Stimulated activated CD4-positive, alpha-beta T cell treated with anti-CD3 and anti-CD28 coated beads, Interleukin-2, amount 100 ng/mL, for 24 hours (primary cell): ENCODE results near the gene LSM5.
"Not testable (repeated sequence)": the region's sequence is repeated elsewhere in the genome, so short reads cannot be mapped to it uniquely, and the experiment has no call there.

Experiments used
- DNase-seq, 2 donors: peaks; one replicate each; pipeline ENCODE4 v3.0.0-alpha.2; 2020

Gene LSM5

GRCh38 chr7:32501522-32501921, 11.3 kb upstream of the LSM5 start:
- no peak for DNase-seq

- DNase-seq = no peak
These were observed 10.8 kb upstream of the LSM5 start for GRCh38 chr7:32500922-32501341.

DNA sequence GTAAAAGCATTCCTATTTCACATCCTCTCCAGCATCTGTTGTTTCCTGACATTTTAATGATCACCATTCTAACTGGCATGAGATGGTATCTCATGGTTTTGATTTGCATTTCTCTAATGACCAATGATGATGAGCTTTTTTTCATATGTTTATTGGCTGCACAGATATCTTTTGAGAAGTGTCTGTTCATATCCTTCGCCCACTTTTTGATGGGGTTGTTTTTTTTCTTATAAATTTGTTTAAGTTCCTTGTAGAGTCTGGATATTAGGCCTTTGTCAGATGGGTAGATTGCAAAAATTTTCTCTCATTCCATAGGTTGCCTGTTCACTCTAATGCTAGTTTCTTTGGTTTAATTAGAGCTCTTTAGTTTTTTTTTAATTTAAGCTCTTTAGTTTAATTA, 10.0 kb upstream of the LSM5 start:
- not testable (repeated sequence) for DNase-seq

- DNase-seq = not testable (repeated sequence)
These were observed 9.6 kb upstream of the LSM5 start for GRCh38 chr7:32499755-32500154.

DNA sequence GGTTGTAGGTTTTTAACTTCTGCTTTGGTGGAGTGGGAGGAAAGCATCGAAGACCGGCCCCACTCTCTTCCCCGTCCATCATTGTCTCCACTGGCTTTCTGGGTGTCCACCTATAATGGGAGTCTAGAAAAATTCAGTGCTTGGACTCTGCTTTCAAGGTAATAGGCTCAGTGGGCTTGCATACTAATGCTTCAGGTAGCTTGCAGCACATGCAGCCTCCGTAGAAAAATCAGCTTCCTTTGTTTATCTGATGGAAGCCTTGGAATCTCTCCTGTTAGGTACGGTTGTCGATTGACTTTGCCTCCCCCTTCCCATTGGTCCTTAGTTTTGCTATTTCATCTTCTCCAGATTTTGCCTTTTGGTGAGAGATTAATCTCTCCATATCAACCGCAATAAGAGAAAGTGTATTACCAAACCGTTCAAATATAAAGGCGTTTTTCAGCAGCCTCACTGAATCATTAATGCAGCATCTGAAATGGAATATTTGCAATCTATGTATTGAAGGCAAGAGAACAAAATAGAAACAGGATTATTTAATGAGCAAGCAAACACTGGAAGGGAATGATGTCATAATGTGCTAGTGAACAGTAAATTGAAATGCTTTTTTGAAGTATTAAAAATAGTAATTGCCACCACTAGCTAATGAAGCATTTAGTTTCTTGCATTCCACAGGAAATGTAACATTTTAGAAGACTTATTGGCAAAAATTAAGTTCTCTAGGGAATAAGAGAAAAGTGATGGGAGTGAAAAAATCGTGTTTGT, 6.1 kb upstream of the LSM5 start:
- DNase-seq = no peak

GRCh38 chr7:32495298-32496051, 5.3 kb upstream of the LSM5 start, which contains the start of gene AVL9:
TSS of gene AVL9 (plus strand) at chr7:32495489. CDS start at chr7:32495710, 221 bp downstream.
- DNase-seq = peak; percentile 98 to 100

GRCh38 chr7:32494946-32495297, 4.7 kb upstream of the LSM5 start:
- no peak for DNase-seq

DNA sequence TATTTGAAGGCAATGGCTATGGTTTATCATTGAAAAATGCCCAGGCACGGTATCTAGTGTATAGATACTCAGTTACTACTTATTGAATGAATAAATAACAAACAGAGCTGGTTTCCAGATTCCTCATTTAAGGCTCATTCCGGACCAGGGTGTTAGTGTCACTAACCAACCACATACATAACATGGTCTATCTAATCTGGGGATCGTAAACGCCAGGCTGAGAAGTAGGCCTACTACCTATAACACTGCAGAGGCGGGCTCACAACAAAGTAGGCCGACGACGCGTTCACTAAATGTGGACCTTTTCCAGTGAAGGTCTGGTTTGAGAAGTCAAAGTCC, 423 bp downstream of the LSM5 start:
- DNase-seq = no peak

GRCh38 chr7:32481921-32482320, 8.3 kb downstream of the LSM5 start:
- DNase-seq = no peak

GRCh38 chr7:32481176-32481575, 9.0 kb downstream of the LSM5 start:
- no peak for DNase-seq

GRCh38 chr7:32479574-32480200, 10.5 kb downstream of the LSM5 start:
- no peak for DNase-seq

- no peak for DNase-seq
These were observed 12.6 kb downstream of the LSM5 start for GRCh38 chr7:32477649-32477980.

DNA sequence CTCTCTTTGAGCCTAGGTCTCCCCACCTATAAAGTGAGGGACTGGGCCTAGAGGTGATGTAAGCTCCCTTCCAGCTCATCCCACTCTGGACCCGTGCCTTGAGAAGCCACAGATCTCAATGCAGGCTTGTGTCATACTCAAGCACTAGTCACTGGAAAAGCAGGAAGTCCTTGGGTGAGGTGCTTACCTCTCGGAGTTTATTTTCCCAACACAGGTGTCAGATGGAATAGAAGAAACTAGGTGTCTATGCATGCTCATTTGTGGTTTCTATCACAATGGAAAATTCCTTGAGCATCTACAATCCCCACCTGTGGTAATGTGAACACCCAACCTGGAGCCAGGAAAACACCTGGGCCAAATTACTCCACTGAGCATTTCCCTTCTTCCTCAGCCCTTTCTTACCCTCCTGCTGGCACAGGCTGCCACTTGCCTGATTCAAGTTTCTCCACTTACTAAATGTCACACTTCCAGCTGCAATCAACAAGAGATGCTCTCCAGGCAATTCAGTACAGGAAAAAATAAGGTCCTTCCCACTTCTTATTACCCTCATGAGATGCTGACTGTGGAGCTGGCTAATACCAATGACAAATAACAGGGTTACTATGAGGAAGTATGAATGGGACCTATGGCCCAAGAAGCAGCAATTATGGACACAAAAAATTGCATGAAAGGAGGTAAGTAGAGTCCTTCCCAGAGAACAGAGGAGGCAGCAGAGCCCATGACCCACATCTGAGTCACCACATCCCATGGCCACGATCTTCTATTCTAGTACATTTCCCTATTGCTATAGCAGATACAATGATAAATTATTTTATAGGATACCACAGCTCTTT, 13.1 kb downstream of the LSM5 start:
- DNase-seq = no peak

DNA sequence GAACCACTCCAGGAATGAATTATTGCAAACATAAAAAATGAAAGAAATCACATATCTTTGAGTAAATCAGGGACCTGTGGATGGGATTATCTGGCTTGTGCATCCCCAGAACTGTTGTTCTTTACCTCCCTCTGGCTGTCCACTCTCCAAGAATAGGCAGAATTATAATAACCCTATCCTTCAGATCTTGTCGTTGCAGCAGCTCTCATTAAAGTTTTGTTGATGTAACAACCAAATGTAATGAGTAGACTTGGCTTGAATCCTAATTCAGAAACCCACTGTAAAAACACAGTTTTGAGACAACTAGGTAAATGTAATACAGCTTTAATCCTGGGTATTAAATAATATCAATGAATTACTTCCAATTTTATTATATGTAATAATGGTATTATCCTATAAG, 16.2 kb downstream of the LSM5 start:
- no peak for DNase-seq

GRCh38 chr7:32472015-32472414, 18.2 kb downstream of the LSM5 start:
- no peak for DNase-seq

DNA sequence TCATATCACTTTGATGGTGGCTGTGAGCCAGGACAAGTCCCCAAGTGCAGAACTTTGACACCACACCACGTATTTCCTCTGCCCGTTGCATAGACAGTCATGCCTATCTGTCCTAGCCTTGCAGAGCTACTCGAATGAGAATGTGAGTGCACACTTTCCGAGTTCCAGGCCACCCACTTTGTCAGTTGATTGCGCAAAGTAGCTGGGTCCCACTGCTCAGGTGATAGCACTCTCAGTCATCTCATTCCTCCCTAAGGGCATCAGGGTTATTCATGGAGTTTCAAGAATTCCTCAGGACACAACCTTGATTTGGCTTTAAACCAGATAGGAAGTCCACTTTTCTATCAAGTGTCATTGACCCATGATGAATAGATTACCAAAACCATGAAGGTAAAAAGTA, 19.3 kb downstream of the LSM5 start:
- no peak for DNase-seq

DNA sequence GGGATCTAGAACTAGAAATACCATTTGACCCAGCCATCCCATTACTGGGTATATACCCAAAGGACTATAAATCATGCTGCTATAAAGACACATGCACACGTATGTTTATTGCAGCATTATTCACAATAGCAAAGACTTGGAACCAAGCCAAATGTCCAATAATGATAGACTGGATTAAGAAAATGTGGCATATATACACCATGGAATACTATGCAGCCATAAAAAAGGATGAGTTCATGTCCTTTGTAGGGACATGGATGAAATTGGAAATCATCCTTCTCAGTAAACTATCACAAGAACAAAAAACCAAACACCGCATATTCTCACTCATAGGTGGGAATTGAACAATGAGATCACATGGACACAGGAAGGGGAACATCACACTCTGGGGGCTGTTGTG, 20.2 kb downstream of the LSM5 start:
- DNase-seq = not testable (repeated sequence)

DNA sequence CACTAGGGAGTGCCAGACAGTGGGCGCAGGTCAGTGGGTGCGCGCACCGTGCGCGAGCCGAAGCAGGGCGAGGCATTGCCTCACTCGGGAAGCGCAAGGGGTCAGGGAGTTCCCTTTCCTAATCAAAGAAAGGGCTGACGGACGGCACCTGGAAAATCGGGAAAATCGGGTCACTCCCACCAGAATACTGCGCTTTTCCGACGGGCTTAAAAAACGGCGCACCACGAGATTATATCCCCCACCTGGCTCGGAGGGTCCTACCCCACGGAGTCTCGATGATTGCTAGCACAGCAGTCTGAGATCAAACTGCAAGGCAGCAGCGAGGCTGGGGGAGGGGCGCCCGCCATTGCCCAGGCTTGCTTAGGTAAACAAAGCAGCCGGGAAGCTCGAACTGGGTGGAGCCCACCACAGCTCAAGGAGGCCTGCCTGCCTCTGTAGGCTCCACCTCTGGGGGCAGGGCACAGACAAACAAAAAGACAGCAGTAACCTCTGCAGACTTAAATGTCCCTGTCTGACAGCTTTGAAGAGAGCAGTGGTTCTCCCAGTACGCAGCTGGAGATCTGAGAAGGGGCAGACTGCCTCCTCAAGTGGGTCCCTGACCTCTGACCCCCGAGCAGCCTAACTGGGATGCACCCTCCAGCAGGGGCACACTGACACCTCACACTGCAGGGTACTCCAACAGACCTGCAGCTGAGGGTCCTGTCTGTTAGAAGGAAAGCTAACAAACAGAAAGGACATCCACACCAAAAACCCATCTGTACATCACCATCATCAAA, 25.4 kb downstream of the LSM5 start:
- not testable (repeated sequence) for DNase-seq

GRCh38 chr7:32462977-32463376, 27.2 kb downstream of the LSM5 start:
- DNase-seq = no peak

DNA sequence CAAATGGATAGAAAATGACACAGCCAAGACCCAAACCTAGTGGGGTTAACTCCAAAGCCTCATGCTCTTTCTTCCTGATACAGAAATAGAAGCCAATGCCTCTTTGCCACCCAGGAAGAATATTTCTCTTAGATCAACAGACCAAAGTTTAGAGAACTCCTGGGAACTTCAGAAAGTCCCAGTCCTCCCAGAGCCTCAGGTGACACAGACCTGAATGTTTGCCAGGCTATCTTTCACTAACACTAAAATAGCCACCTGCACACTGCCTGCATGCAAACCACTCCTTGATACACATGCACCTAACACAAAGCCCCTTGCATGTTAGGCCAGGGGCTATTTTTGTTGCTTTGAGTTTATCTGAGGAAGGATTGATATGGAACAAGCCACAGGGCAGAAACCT, 27.7 kb downstream of the LSM5 start:
- DNase-seq = no peak

DNA sequence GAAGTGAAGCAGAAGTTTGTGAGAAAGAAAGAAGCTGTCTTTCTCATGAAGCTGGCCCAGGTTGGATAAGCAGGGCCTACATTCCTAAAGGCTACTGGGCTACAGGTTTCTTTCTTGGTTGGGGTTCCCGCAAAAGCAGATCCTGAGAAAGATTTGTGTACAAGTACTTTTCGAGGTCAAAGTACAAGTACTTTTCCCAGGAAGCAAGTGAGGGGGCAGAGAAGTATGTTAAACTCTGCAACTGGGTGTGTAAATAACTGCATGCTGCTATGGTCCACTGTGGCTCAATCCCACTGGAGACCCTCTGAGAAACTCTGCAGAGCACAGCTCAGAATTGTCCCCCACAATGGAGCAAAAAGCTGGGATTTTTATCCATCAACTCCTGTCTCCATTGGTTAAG, 28.7 kb downstream of the LSM5 start:
- DNase-seq = no peak

- no peak for DNase-seq
These were observed 30.4 kb downstream of the LSM5 start for GRCh38 chr7:32459788-32460187.

DNA sequence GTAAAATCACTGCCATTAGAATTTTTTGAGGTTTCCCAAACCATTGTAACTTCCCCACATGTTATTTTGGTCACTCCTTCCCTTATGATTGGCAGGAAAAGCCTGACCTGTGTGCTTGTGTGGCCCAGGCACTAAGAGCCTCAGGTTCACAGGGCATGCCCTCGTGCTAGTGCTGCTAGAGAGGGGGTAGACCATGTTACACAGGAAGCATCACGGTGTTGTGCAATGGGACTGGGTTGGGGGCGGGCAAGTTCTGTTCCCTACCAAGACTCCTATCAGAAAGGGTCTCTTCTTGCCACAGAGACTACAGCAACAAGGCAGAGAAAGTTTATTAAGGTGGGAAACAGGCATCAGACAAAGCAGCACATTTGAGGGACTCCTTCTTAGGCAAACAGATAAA, 32.2 kb downstream of the LSM5 start:
- DNase-seq = no peak
